Measurements from ENCODE around the gene KRT17.
"Not testable (repeated sequence)": the region's sequence is repeated elsewhere in the genome, so short reads cannot be mapped to it uniquely, and the experiment has no call there.

KRT17 gene

DNA sequence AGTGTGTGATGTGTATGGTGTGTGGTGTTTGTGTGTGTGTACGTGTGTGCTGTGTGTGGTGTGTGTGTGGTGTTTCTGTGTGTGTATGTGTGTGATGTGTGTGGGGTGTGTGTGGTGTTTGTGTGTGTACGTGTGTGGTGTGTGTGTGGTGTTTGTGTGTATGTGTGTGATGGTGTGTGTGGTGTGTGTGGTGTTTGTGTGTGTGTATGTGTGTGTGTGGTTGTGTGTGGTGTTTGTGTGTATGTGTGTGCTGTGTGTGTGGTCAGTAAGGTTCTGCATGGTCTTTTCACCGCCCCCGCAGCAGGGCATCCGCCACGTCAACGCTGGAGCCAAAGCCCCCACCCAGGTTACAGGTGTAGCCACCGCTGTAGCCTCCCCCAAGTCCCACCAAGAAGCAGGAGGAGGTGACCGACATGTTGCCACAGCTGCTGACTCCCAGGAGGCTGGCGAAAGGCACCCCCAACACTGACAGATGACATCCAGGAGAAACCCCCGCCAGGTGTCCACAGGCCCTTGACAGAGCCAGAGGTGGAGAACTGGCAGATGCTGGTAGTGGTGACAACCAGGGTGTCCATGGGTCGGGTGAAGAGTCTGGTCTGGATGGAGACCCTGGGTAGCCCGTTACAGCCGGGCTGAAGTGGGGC lies 9.3 kb upstream of the KRT17 start:
- no peak for DNase-seq

- DNase-seq = no peak
These were observed 8.2 kb upstream of the KRT17 start for GRCh38 chr17:41632482-41633105.

DNA sequence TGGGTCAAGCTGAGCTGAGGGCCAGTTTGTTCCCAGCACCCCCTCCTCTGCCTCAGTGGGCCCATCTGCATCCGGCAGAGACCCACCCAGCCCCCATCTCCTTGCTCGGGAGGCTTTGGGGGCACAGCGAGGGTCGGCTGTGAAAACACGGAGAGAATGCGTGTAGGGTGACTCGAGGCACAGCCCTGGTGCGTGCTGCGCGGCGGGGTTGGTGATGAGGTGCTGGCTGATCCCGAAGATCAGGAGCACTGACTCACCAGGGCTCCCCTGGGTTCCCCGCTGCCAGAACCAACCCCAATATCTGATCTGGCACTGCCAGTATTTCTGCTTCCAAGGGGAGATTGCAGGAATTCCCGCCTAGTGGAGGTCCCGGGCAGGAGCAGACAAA lies 7.5 kb upstream of the KRT17 start:
- no peak for DNase-seq

GRCh38 chr17:41631025-41631897 lies 6.9 kb upstream of the KRT17 start:
- DNase-seq = no peak

DNA sequence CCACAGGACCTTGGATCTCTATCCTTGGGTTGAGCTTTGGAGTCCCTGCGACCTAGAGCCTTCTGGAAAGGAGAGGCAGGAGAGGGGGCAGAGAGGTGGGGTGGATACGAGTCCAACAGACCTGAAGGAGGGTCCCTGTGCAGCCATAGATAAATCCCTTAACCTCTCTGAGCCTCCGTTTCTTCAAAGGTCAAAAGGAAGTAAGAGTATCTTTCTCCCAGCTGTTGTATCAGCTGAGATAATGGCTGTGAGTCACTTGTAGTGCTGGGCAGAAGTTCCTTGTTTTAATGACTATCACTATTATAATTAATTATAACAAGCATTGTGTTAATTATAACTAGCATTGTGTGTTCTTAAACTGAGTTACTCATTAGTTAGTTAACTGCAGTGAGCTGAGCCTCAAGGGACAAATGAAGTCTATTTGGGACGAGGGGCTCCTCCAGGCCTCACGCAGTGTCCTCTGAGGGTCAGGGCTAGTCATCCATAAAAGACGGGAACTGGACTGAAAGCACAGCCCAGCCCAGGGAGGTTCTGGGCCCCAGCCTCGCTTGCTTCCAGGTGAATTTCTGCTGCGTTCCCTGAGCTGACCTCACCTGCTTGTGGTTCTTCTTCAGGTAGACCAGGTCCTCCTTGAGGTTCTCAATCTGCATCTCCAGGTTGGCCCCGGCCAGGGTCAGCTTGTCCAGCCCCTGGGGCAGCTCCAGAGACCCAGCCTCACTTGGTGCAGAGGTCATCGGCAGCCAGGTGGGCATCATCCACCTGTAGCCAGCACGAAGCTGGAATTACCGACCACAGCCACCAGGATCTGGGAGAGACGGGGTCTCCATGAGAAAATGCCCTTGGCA lies 5.7 kb upstream of the KRT17 start:
- DNase-seq = no peak

DNA sequence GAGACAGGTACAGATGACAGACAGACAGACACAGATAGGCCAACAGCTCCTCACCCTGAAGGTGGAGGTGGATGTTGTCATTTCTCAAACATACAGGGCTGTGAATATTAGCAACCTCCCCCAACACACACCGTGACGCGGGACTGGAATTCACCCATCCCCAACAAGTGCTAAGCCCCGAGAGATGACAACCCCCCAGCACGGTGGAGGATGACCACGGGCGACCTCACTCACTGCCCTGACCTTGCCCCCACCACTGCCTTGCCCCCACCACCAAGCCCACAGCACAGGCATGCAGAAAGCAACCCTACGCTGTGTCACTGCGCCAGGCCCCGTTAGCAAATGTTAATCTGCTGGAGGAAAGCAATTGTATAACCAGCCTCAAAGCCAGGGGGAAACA lies 4.9 kb upstream of the KRT17 start:
- no peak for DNase-seq

DNA sequence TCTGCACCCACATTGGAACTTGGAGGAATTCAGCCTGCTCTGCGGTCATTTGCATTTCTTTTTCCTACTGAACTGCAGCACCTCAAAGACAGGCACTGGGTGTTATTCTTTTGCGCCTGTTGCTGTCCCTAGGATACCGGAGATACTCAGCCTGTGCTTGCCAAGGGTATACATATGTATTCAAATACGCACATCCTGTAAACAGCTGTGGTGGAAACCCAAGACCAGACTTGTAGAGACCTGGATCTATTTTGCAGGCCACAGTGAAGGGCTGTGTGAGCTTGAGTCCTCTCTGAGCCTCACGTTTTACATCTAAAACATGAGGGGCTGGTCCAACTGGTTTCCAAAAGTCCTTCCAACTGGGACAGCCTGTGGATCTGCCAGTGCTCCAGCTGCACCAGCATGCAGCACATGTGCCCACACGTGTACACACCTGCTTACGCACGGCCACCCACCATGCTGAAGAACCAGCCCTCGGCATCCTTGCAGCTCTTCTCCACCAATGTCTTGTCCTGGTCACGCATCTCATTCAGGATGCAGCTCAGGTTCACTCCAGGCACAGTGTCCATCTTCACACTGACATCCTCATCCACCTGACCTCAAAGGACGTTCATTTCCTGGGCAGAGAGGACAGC lies 4.4 kb upstream of the KRT17 start:
- not testable (repeated sequence) for DNase-seq

GRCh38 chr17:41628073-41628370 lies 3.6 kb upstream of the KRT17 start:
- DNase-seq = not testable (repeated sequence)

DNA sequence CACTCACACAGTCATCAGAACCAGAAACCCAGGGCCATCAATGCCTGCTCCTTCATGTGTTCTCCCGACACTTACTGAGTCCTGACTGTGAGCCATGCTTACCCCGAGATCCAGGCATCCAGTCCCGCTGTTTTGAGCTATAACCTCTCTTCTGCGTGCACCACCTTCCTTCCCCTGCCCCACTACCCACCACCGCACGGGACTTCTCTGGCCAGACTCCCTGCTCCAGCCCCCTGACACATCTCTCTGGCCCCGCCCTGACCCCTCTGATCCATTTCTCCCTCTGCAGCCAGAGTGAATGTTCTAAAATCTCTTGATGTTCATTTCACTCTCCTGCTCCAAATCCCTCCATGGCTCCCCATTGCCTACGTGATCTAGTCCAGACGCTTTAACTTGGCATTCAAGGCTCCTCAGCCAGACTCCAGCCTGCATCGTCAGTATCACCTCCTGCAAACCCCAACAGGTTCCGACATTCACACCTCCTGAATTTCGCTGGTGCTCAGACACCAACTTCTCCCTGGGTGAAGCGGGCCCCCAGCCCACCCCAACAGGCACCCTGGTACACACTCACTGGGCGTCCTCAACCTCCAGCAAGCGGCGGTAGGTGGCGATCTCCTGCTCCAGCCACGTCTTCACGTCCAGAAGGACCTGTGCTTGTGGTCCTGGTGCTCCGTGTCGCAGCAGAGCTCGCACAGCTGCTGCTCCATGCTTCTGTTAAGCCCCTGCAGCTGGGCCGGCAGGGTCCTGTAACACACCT lies 3.1 kb upstream of the KRT17 start:
- no peak for DNase-seq

GRCh38 chr17:41626914-41627295 lies 2.5 kb upstream of the KRT17 start:
- DNase-seq = not testable (repeated sequence)

DNA sequence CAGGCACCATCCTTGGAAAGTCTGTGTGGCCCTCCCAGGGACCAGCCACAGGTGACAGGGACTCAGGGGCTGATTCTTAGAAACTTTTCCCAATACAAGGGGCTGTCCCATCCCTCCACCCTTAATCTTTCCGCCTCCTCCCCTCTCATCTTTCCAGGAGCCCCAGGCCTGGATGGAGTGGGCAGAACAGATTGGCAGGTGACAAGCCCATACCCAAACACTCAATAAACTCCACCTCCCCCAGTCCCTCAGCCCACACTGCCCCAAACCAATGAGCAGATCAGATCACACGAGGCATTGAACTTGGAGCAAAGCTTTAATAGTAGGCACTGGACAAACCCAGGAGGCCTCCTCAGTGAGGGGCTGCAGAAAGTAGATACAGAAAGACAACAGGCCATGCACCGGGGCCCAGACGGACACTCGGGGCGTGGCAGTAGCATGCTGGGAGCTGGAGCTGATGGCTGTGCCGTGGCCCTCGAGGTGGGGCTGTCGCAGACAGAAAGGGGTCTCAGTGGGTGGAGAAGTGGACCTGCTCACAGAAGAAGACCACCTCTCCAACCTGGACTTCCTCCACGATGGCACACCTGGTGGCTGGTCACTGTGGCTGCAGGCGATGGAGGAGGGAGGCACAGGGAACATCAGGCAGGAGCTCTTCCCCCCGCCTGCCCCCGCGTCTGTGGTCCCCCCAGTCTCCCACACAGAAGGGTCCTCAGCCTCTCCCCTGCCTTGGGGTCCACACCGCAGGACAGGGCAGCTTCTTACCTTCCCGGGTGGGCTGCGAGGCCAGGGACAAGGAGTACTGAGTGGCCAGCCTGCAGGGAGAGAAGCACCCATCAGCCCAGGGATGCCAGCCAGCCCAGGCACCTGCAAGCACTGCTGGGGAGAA lies 1.9 kb upstream of the KRT17 start:
- DNase-seq = not testable (repeated sequence)

- no peak for DNase-seq
These were observed 1.2 kb upstream of the KRT17 start for GRCh38 chr17:41625602-41626001.

GRCh38 chr17:41623184-41623861 lies 1.1 kb downstream of the KRT17 start:
- DNase-seq = not testable (repeated sequence)

- DNase-seq = not testable (repeated sequence)
These were observed 1.8 kb downstream of the KRT17 start for GRCh38 chr17:41622340-41623183.

- DNase-seq = no peak
These were observed 2.5 kb downstream of the KRT17 start for GRCh38 chr17:41621916-41622315.

DNA sequence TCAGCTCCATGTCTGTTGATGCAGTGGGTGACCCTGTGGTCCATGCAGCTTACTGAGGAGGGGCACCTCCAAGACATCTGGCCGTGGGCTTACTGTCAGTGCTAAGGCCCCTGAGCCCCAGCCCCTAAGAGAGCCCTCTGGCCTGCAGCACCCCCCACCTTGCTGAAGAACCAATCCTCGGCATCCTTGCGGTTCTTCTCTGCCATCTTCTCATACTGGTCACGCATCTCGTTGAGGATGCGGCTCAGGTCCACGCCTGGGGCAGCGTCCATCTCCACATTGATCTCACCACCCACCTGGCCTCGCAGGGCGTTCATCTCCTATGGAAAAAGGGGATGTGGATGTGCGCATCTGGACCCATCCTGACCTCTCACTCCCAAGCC lies 2.9 kb downstream of the KRT17 start:
- DNase-seq = not testable (repeated sequence)

- DNase-seq = no peak
These were observed 3.6 kb downstream of the KRT17 start for GRCh38 chr17:41620583-41621434.

DNA sequence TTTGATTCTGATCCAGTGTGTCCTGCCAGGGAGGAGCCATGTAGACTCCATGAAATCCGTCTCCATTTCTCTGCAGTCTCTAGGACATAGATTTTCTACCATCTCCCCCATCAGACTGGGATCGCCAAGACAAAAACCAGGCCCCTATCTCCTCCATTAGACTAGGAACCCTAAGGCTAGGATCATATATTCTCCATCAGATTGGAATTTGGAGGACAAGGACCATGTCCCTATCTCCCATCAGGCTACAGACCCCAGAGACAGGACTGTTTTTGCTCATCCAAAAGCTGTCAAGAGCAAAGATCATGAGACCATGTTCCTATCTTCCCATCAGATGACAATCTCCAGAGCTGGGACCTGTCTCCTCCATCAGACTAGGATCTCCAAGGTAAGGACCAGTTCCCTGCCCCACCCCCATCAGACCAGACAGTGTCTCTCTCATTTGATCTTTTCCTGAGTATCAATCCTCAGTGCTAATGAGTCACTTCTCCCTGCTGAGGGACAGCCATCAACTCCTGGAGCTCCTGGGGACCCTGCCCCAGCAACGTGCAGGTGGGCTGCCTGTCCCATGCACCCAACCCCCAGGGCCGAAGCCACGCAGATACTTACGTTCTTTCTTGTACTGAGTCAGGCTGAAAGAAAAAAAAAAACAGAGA lies 4.3 kb downstream of the KRT17 start:
- DNase-seq = not testable (repeated sequence)

Measured in midbrain (tissue), 1 donor.